HG03558 (cell line): Measurements from ENCODE around the gene CST7.
"Not testable (repeated sequence)": the region's sequence is repeated elsewhere in the genome, so short reads cannot be mapped to it uniquely, and the experiment has no call there.

Experiments
- ATAC-seq: cut with Tn5 transposase; IDR thresholded peaks from one replicate; pipeline ENCODE4 v1.9.1; 2021; ENCODE audit warnings: moderate number of reproducible peaks; ENCODE audit not compliant: unreplicated experiment; ENCODE audit errors: extremely low read depth

Gene CST7

DNA sequence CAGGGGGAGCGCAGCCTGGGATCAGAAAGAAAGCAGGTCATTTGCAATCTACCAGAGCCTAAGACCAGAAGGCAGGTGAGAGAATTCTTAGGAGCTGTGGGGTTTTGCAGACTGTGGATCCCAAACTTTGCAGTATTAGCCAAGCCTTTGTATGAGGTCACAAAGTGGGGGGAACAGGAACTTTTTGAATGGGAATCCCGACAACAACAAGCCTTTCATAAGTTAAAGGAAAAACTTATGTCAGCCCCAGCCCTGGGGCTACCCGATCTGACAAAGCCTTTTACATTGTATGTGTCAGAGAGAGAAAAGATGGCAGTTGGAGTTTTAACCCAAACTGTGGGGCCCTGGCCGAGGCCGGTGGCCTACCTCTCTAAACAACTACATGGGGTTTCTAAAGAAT is 19.8 kb upstream of the CST7 start:
- ATAC-seq: not testable (repeated sequence)

DNA sequence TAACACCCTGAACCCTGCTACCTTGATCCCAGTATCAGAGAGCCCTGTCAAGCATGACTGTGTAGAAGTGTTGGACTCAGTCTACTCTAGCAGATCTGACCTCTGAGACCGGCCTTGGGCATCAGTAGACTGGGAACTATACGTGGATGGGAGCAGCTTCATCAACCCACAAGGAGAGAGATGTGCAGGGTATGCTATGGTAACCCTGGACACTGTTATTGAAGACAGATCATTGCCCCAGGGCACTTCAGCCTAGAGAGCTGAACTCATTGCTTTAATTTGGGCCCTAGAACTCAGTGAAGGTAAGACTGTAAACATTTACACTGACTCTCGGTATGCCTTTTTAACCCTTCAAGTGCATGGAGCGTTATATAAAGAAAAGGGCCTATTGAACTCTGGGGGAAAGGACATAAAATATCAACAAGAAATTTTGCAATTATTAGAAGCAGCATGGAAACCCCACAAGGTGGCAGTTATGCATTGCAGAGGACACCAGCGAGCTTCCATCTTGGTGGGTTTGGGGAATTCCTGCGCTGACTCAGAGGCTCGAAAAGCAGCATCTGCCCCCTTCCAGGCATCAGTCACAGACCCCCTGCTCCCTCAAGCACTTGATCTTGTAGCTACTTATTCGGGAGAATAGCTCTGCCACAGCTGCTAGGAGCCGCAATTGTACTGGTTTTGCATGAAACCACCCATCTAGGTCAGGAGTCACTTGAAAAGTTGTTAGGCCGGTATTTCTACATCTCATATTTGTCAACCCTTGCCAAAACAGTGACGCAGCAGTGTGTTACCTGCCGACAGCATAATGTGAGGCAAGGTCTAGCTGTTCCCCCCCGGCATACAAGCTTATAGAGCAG is 19.0 kb upstream of the CST7 start:
- not testable (repeated sequence) for ATAC-seq

DNA sequence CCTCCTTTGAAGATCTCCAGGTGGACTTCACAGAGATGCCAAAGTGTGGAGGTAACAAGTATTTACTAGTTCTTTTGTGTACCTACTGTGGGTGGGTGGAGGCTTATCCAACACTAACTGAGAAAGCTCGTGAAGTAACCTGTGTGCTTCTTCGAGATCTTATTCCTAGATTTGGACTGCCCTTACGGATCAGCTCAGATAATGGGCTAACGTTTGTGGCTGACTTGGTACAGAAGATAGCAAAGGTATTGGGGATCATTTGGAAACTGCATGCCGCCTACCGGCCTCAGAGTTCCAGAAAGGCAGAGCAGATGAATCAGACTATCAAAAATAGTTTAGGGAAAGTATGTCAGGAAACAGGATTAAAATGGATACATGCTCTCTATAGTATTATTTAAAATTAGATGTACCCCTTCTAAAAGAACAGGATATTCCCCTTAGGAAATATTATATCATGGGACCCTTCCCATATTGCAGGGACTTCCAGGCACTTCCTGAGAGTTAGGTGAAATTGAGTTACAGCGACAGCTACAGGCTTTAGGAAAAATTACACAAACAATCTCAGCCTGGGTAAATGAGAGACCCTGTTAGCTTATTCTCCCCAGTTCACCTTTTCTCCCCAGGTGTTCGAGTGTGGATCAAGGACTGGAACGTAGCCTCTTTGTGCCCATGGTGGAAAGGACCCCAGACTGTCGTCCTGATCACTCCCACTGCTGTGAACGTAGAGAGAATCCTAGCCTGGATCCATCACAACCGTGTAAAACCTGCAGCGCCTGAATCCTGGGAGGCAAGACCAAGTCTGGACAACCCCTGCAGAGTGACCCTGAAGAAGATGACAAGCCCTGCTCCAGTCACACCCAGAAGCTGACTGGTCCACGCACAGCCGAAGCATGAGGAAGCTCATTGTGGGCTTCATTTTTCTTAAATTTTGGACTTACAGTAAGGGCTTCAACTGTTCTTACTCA is 18.1 kb upstream of the CST7 start:
- not testable (repeated sequence) for ATAC-seq

DNA sequence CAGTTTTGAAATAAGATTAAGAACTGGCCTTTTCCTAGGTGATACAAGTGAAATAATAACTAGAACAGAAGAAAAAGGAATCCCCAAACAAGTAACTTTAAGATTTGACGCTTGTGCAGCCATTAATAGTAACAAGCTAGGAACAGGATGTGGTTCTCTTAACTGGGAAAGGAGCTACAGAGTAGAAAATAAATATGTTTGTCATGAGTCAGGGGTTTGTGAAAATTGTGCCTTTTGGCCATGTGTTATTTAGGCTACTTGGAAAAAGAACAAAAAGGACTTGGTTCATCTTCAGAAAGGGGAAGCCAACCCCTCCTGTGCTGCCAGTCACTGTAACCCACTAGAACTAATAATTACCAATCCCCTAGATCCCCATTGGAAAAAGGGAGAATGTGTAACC is 17.2 kb upstream of the CST7 start:
- not testable (repeated sequence) for ATAC-seq

DNA sequence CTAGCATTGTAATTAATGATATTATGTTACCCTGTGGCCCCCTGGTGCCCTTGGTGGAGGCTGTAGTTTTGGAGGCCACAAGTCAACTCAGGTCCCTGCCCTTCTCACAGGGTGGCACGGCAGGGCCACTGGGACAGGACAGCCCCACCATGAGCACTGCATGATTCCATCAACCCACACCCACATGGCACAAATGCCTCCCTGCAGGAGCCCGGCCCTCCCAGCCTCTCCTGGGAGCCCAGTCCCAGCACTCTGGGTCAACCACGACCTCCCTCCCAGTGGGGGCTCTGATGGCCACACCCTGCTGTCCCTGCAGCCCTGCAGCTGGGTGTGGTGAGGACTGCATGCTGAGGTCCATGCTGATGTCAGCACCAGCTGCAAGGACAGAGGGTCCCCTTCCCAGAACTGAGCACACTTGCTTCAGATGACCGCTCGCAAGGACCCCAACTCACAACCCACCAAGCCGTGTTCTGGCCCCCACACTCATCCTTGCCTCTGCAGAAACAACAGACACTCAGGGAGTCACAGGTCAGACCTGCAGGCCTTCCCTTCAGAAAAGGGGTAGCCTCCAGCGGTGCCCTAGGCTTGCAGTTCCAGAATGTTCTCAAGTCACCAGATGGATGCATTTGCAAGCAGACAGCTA is 15.7 kb upstream of the CST7 start:
- no peak for ATAC-seq

DNA sequence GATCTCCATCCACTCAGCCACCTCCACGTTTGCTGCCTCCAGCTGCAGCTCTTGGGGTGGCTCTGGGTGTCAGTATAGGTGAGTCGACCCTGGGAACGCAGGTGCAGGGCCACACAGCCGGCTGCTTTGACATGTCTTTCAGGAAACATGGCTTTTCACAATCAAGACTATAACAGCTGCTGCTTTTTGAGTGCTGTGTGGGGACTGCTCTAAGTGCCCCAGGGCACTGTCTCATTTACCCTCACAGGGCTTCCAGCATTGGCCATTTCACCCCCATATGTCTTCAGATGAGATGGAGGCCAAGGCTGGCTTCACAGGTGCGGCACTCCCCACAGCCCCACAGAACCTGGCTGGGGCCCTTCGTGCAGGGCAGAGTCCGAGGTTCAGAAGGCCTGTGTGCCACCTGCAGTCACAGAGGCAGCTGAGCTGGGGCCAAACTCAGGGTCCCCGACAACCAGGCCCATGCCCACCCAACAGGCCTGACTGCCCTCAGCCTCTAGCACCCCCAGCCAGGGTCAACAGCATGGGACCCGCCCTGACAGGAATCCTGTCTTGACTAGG is 14.9 kb upstream of the CST7 start:
- no peak for ATAC-seq

DNA sequence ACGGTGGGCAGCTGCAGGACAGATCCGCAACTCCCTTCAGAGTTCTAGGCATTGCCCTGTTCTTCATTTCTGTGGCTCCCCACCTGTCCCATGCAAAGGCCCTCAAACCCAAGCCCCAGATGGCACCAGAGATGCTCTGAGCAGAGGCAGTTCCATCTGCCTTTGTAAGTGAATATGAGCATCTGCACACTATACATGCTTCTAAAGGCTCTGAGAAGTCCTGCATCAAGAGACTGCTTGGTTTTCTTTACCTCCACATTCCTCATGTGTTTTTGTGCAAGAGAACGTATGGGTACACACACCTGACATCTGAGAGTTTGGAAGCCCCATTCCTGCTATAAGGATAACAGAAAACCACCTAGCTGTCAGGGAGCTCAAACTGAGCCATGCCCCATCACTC is 14.4 kb upstream of the CST7 start:
- no peak for ATAC-seq

DNA sequence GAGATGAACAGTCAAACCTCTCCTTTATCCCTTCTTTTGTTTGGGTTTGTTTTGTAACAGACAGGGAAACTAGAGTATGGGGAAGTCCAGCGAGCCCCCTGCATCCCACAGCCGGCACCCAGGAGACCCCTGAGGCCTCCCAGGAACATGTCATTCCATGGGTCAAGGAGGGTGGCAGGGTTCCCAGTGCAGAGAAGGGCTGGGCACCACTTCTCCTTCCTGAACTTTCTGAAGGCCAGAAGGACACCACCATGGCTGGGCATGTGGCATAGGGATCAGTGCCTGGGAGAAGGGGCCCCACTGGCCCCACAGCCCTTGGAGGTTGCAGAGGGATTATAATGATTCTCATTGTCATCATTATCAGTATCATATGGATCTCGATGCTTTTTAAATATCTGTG is 13.9 kb upstream of the CST7 start:
- ATAC-seq: no peak

DNA sequence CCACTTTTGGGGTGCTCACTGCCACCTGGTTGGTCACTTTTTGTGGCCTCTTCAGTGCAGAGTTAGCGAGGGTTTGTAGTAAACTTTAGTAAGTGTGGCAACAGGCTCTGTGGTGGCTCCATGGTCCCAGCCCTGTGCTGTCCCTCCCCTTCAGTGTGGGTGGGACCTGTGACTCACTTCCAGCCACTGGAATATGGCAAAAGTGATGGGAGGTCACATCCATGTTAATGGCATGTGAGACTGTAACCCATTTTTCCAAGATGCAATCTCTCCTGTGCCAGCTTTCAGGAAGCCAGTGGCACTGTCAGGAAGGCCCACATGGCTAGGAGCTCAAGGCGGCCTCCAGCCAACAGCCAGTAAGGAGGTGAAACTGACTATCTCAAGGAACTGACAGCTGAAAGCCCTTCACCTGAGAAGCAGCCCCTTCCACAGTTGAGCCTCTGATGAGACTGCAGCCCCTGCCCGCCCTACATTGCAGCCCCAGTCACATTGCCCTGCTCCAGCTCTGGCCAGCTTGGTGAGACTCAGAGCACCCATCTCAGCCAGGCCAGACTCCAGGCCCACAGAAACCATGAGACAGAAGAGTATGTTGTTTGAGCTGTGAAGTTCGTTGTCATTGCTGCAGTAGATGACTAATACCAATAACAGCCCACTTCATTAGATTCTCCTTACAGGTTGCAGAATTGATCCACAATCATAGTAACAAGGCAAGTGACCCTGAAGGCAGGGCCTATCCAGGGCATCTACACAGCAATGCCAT is 13.1 kb upstream of the CST7 start:
- ATAC-seq: no peak

DNA sequence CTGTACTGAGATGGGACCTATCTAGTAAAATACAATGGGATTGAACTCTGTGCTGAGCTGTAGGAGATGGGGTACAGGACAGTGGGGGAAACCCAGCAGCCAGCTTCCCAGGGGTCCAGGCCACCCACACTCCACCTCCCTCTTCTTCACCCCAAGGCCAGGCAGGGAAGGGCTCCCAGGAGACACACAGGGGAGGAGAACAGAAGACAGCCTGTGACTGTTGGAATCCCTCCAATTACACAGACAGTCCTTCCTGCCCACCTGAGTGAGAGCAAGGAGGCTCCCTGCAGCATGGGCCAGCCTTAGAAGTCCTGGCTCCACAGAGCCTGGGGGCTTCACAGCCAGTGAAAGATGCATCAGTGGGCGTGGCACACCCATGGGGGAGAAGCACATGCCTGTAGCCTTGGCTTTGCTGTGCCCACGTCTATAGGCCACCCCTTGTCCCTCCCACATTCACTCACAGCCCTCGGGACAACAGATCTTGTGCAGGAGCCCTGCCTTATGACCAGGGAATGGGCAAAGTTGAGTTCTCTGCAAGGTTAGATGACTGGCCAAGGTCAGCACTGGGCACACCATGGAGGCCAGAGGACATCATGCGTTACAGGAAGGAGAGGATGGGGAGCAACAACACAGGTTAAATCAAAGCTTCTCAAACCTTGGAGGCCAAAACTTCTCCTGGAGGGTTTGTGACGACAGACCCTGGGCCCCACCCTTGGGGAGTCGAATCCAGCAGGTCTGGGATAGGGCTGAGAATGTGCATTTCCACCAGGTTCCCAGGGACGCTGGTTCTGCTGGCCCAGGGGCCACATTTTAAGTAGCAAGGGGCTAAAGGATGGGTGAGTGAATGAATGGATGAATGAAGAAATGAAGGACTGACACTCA is 12.3 kb upstream of the CST7 start:
- ATAC-seq: no peak

DNA sequence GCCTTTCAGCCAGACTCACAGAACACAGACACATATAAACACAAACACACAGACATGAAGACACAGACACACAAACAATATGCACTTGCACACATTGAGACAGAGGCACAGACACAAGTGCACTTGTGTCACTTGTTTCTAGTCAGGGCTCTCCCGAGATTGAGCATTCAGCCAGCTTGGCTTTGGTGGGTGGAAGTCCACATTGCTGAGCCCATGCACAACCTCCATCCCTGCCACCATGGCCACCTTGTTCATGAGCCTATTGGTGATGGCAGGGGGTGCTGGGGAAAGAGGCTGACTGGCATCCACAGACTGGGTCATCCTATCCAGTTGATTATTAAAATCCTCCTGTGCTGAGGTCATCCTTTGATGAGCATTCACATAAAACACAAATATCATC is 11.5 kb upstream of the CST7 start:
- ATAC-seq: no peak

DNA sequence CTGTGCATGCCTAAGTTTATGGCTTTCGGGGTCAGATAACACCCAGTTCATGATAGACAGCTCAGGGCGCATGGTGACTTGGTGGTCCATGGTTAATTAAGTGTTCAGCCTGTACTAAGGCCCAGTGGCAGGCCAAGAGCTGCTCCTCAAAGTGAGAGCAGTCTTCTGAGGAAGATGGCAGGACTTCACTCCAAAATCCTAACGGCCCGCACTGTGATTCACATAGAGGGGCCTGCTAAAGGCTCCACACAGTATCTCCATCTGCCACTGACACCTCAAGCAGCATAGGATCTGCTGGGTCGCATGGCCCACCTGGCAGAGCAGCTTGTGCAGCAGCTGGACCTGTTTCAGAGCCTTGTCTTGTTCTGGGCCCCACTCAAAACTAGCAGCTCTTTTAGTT is 10.6 kb upstream of the CST7 start:
- ATAC-seq: no peak

DNA sequence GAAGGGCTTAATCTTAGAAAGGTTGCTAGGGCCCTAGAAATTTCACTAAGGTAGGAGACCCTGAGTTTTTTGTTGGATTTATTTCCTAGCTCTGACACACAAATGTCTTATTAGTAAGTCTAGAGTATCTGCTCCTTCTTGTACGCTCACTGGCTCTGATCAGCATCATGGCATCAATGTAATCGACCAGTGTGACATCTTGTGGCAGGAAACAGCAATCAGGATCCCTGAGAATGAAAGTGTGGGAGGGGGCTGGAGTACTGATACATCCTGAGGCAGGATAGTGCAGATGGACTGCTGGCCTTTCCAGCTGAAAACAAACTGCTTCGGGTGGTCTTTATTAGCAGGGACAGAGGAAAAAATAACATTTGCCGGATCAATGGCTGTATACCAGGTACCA is 10.0 kb upstream of the CST7 start:
- ATAC-seq: no peak

DNA sequence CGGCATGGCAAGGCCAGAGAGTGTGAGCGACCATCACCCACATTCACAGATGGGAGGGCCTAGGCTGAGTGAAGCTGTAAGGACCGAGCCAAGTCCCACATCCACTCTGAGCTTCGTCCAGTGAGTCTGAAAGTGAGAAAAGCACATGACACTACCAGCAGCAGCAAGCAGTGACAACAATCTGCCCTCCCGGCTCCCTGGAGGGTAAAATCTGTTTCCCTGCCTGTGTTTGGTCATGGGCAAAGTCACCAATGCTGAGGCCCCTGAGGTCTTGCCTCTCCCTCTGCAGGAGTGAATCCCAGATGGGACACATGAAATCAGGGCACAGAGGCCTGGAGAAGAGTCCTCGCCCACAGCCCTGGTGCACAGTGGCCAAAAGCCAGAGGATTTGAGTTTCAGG is 6.4 kb upstream of the CST7 start:
- no peak for ATAC-seq

DNA sequence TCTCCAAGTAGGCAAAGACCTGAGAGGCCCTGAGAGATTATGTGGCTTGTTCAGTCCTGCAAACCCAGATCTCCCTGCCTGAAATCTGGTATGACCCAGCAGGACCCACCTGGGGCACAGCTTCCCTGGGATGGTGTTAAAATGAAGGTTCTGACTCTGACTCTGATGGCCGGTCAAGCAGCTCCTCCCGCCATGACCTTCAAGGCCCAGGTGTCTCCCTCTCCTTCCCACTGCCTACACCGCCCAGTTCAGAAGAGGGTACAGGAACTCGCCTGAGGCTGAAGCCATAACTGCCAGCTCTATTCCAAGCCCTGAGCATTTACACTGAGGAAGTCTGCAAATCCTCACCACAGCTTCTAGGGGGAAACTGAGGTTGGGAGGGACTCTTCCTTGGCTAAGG is 5.9 kb upstream of the CST7 start:
- ATAC-seq: no peak

DNA sequence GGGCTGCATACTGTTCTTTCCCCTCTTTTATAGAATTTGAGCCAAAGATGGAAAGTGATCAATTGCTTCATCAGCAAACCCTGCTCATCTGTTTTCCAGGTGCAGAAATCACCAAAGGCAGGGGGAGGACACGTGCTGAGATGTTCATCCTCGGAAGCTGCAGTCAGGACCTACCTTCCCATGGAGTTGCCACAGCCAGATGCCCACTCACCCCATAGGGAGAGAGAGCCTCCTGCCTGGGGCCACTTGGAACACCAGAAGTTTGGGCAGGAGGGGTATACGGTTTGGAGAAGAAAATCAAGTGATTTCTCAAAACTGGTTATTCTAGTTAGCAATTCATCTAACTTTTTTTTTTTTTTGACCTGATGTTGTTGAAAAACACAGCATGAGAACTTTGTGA is 5.3 kb upstream of the CST7 start:
- no peak for ATAC-seq

DNA sequence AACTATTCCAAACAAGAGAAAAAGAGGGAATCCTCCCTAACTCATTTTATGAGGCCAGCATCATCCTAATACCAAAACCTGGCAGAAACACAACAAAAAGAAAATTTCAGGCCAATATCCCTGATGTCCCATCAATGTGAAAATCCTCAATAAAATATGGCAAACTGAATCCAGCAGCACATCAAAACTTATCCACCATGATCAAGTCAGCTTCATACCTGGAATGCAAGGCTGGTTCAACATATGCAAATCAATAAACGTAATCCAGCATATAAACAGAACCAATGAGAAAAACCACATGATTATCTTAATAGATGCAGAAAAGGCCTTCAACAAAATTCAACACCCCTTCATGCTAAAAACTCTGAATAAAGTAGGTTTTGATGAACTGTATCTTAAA is 2.7 kb upstream of the CST7 start:
- ATAC-seq: not testable (repeated sequence)

DNA sequence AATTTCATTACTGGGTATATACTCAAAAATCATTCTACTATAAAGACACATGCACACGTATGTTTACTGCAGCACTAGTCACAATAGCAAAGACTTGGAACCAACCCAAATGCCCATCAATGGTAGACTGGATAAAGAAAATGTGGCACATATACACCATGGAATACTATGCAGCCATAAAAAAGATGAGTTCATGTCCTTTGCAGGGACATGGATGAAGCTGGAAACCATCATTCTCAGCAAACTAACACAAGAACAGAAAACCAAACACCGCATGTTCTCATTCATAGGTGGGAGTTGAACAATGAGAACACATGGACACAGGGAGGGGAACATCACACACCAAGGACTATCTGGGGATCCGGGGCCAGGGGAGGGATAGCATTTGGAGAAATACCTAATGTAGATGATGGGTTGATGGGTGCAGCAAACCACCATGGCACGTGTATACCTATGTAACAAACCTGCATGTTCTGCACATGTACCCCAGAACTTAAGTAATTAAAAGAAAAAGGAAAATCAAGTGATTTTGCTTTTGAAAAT is 602 bp upstream of the CST7 start:
- ATAC-seq: not testable (repeated sequence)

DNA sequence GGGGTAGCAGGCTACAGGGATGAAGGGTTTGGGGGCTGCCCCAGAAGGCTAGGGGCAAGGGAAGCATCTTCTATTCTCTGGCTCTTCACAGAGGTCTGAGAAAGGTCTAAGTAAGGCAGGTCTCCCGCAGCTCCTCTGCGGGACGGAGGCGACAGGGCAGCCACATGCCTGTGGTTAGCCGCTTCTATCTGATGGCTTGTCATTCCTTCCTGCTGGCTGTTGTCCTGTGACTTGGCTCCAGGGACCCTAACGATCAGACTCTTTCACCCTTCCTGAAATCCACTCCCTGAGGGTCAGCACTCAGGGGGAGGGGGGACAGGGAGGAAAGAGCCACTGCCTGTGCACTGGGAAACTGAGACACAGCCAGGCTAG is 673 bp downstream of the CST7 start:
- ATAC-seq: no peak
